Measurements from ENCODE around the gene NAV2.

The NAV2 gene

DNA sequence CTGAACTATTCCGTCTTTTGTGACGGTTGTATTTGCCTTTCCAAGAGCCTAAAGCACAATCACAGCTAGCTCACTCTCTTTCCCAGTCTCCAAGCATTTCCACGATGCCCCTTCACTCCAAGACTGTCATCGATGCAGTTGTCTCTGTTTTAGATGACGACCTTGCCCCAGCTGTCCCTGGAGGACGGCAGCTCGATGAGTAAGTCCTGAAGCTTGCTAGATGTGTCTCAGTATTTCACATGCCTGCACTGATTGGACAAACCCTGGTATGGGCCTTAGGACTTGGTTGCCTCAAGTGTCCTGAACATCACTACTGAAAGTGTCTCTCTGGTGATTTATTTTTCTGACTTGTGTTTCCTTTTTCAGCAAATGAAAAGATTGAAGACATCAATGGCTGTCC, 129.9 kb downstream of the NAV2 start:
- in situ Hi-C loops (cut with MboI; ENCODE audit: low pct_unique_long_range_greater_than_20kb, low sequenced_read_pairs) = no loop called here

DNA sequence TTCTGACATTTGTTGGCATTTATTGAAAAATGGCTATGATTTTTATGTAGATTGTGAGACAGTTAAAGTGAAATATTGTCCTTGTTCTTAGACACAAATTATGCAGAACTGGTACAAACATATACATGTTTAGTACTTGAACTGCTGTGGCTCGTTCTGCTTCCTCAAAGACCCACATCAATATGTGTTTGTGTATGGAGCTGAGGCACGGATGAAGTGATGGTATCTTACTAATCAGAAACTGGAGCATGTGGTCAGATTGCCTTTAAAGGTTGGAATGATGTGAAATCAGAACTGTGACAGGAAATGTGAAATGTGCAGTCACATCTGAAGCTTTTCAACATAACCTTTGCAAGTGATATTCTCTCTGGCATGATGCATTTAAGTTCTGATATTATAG, 130.4 kb downstream of the NAV2 start:
- DNase-seq = no peak
- in situ Hi-C loops (cut with MboI; ENCODE audit: low pct_unique_long_range_greater_than_20kb, low sequenced_read_pairs) = no loop called here

More for the DNA sequence above, 129.9 kb downstream of the NAV2 start:
- DNase-seq = no peak

DNA sequence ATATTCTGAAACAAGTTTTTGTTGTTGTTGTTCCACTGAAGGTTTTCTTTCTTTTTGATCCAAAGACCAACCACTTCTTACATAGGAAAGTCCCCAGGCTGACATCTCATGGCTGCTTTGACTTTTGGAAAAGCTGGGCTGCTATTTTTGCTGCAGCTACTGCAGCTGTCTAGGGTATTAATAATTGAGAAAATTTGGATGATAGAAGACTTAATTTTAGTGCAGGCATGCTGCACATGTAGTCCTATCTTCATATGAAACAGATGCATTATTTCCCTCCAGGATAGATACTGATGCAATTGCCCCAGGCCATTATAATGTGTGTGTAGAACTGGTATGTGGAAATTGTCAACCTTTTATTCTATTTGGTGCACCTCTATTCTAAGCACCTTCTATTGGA, 131.4 kb downstream of the NAV2 start:
- DNase-seq = no peak
- in situ Hi-C loops (cut with MboI; ENCODE audit: low pct_unique_long_range_greater_than_20kb, low sequenced_read_pairs) = no loop called here

DNA sequence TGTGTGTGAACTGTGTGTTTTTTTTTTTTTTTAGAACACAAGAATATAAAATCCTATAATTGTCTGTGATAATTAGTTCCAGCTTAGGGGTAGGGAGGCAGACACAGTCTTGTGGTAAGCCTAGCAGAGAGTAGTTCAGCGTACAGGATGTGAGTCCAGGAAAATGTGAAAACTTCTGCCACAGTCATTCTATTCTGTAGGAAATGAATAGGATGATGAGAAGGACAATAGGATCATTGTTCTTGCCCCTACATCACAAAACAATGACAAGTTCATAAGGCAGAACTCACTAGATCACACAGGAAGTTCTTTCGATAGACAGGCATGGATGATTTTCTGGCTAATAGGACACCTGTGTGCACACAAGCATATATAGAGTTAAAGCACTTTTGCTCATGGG, 132.2 kb downstream of the NAV2 start:
- DNase-seq = no peak
- in situ Hi-C loops (cut with MboI; ENCODE audit: low pct_unique_long_range_greater_than_20kb, low sequenced_read_pairs) = no loop called here

DNA sequence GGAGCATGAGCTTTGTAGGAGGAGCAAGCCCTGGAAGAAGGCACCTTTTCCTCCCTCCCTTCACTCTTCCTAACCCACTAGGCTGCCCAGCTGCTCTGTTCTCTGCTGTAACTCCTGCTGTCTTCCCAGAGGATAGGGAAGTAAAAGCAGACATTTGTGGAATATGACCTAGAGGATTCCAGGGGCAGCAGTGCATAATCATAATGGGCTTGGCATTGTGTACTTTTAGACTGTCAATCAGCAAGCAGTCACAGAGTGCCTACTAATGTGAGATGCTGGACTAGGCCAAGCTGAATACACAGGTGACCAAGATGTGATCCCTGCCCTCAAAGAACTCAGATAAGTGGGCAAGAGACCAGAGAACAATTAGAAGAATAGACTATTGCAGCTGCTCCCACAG, 133.0 kb downstream of the NAV2 start:
- DNase-seq = no peak
- in situ Hi-C loops (cut with MboI; ENCODE audit: low pct_unique_long_range_greater_than_20kb, low sequenced_read_pairs) = no loop called here

DNA sequence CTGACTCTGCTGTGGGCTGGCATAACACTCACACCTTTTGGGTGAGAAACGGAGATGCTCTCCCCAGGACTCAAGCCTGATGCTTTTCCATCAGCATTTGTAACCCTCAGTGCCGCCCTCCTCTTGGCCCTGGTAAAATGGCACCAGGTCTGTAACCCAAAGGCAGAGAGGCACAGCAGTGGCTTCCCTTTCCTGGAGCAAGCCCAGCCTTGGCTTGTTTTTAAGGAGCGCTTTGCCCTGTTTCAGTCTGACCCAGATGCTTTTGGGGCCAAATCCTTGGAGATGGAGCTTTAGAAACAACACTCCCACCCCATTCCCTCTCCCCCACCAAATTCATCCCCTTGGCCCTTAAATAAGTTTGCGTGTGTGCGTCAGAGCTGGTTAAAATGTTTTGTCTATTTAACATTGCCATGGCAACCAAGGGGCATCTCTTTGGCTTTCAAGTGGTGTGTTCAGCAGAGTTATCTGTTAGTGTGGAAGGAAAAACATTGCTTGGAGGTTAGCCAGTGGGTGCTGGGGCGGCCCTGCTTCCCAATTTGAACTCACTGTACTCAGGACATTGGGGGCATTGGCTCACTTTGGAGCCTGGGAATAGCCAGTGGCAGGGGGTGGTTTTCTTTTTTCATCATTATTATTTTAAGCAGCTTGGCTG, 134.1 kb downstream of the NAV2 start:
- no peak for DNase-seq
- in situ Hi-C loops (cut with MboI; ENCODE audit: low pct_unique_long_range_greater_than_20kb, low sequenced_read_pairs) = no loop called here

DNA sequence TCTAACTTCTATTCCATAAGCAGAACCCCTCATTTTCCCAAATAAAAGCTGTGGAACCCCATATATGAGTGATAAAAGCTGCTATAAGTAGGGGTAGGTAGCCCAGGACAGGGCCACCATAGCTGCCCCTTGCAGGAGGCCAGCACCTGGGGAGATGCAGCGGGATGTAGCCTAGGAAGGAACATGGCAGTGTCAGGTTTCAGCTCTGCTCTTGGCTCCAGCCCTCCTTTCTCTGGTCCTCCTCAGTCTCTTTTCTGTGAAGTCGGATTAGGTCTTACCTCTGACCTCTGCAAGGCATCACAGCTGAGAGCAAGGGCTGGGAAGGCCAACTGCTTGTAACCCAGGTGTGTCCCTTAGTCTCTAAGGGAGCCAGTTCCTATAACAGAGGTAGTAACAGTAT, 135.6 kb downstream of the NAV2 start:
- DNase-seq = no peak
- in situ Hi-C loops (cut with MboI; ENCODE audit: low pct_unique_long_range_greater_than_20kb, low sequenced_read_pairs) = no loop called here

DNA sequence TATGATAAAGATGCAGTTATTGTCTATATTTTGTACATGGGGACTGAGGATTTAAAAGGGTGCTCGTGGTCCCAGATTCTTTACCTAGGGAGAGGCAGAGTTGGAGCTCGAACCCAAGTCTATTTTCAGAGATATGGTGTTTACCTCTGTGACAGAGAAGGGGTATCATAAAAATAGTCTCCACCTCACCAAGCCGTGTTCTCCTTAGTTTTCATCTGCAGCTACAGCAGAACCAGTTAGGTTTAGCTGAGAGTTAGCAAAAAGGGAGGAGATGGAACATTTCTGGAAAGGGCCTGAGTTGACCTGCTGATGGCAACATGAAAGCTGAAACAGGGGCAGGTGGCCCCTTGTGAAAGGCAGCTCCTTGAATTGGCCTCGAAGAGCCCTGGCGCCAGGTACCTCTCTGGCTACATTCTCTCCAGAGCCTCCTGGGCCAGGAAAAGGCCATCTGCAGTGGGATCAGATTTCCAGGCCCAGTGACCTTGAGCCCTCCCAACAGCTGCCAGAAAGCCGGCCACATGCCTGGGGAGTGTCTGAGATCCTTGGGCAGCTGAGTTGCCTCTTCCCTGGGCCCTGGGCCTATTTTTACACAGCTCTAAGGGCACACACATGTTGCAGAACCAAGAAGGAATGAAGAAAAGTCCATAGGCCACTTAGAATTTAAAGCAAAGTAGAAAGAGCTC, 136.6 kb downstream of the NAV2 start:
- no peak for DNase-seq
- in situ Hi-C loops (cut with MboI; ENCODE audit: low pct_unique_long_range_greater_than_20kb, low sequenced_read_pairs) = no loop called here

DNA sequence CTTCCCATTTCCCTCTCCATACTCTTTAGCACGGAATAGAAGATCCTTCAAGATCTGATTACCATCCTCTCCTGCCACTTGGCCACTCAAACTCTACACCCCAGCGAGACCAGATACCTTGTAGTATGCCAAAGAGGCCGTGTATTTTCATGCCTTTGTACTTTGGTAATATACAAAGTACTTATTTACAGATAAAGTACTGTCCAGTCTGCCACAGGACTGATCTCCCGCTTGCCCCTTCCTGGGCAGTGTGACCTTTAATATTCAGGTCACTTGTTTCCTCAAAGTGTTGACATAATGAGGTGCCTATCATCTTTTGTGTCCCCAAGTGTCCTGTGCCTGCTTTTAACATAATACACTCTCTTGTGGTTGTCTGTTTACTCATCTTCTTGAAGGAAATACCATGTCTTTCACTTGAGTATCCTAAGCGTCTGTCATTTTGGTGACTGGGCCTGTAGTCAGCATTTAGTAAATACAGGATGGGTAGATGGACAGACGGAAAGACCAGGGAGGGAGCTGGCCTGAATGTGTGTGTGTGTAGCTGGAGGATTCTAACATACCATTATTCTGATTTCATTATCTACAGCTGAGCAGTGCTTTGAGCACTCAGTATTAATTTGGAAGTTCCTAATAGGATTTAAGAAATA, 137.4 kb downstream of the NAV2 start:
- no peak for DNase-seq
- in situ Hi-C loops (cut with MboI; ENCODE audit: low pct_unique_long_range_greater_than_20kb, low sequenced_read_pairs) = no loop called here

DNA sequence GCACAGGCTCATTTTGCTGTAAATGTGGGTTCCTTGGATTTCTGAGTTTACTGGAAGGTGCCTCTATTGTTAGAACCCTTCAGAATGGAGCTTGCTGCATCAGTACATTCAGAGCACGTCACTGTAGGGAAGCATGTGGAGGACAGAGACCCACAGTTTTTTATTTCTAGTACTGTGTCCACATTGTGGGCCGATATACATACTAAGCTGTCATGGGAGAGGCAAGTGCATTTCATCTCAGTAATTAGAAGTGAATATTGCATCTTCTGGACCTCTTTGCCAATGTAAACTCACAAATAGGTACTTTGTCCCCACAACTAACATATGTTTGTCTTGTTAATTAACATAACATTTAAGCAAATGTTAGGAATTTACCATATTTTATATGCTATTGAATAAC, 139.7 kb downstream of the NAV2 start:
- no peak for DNase-seq
- in situ Hi-C loops (cut with MboI; ENCODE audit: low pct_unique_long_range_greater_than_20kb, low sequenced_read_pairs) = no loop called here

DNA sequence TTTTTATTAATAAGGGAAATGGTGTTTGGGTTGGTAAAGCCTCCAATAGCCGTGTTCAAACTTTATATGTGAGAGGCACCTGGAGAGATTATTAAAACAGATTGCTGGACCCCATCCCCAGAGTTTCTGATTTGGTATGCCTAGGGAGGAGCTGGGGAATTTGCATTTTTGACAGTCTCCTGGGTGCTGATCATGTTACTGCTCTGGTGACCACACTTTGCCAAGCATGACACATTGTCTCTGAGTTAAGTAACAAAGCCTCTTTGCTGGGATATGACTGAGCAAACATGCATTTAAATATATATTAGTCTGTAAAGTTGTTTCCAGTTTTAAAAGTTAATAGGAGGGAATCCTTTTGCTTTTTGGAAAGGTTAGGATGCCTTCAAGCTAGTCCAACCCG, 140.4 kb downstream of the NAV2 start:
- in situ Hi-C loops (cut with MboI; ENCODE audit: low pct_unique_long_range_greater_than_20kb, low sequenced_read_pairs) = no loop called here
- no peak for DNase-seq

DNA sequence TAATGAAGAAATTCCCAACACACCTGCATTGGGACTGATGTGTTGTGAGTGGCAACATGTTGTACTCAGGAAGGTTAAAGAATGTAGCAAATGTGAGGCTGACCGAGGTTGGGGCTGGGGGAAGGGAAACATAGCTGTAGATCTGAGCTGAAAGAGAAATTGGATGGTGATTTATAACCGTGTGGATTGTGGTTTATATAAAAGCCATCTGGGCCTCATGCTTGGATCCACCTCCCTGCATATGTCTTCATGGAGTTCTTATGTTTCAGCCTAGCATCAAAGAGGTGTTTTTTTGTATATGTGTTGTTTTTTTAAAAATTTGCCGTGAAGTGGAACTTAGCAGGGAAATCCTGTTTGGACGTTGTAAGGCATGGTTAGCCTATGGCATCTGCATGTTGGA, 141.3 kb downstream of the NAV2 start:
- in situ Hi-C loops (cut with MboI; ENCODE audit: low pct_unique_long_range_greater_than_20kb, low sequenced_read_pairs) = no loop called here
- no peak for DNase-seq

DNA sequence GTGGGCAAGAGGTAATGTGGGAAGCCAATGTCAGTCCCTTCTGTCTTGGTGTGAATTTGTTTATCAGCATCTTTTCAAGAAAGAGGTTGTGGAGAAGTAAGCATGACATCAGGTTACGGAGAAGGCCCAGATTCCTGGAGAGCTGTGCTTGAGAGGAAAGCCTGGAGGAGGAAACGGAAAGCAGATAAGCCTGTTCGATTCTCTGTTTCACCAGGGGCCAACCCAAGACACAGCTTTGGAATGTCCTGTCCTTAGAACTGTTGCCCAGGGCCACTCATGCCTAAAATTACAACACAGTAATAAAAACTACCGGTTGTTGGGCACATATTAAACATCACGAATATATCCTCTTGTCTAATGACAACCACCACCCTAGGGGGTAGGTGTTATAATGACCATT, 148.5 kb downstream of the NAV2 start:
- in situ Hi-C loops (cut with MboI; ENCODE audit: low pct_unique_long_range_greater_than_20kb, low sequenced_read_pairs) = no loop called here
- no peak for DNase-seq

DNA sequence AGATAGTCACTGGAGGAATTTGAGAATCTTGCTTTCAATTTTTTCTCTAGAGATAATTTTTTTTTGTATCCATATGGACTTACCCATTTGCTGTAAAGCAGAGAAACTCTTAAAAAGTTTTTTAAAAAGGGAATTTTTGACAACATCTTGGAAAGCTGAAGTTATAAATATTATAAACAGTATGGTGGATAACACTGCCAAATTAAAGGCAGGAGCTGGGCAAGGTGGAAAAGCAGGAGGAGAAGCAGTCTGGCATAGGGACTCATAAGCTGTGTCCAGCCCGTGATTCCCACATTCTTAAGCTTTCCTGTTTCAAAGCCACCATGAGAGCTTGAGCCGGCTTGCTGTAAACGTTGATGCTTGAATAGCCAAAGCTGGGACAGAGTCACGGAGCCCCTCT, 149.5 kb downstream of the NAV2 start:
- in situ Hi-C loops (cut with MboI; ENCODE audit: low pct_unique_long_range_greater_than_20kb, low sequenced_read_pairs) = no loop called here
- DNase-seq = no peak

DNA sequence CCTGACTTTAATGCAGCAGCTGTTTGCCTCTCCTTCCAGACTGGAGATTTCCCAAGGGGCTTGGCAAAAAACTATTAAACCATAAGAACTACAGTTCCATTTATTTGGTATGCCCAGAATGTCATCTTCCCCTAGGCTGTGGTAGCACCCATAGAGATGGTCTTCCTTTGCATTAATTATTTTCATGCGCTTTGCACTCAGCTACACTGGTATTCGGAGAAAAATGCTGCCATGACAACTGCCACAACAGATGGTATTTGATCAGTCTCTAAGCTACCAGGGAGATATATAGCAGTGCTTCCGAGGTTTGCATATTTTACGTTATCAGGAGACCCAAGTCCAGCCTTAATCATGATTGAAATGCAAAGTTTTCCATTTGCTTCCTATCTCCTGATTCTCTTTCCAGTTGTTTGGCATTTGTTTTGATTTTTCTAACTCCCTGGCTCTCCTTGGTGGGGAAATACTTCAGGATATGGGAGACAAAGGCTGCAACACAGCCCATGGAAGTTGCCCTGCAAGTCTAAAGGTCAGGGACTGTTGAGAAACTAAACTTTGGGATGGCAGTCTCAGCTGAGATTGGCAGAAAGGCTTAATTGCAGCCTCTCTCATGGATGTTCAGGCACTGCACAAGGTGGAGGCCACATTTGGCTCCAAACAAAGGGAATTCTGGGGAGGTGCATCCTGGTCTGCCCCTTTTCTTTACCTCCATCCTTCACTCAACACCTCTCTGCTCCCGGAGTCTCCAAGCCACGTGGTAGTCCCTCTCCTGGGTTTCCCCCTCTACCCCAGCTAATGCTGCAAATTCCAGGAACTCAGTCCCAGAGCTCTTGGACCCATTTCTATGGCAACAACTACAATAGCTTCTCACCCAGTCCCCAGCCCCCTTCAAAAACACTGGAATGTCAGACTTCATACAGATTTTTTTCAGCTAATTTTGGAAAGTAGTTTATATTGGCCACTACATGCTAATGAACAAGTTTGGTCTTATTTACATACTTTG, 151.8 kb downstream of the NAV2 start:
- no peak for DNase-seq
- in situ Hi-C loops (cut with MboI; ENCODE audit: low pct_unique_long_range_greater_than_20kb, low sequenced_read_pairs) = no loop called here

DNA sequence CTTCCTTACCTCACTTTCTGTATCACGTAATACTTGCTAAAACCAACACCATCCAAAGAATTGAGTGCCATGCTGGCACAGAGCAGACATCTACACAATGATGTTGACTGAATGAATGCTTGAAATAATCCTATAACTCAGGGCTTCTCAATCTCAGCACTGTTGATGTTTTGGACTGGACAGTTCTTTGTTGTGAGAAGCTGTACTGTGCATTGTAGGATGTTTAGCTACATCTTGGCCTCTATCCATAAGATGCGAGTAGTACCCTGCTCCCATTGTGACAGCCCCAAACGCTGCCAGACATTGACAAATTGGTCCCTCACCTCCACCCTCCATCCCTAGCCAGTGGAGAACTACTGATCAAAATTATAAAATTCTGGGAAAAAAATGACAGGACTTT, 153.4 kb downstream of the NAV2 start:
- in situ Hi-C loops (cut with MboI; ENCODE audit: low pct_unique_long_range_greater_than_20kb, low sequenced_read_pairs) = no loop called here
- no peak for DNase-seq

DNA sequence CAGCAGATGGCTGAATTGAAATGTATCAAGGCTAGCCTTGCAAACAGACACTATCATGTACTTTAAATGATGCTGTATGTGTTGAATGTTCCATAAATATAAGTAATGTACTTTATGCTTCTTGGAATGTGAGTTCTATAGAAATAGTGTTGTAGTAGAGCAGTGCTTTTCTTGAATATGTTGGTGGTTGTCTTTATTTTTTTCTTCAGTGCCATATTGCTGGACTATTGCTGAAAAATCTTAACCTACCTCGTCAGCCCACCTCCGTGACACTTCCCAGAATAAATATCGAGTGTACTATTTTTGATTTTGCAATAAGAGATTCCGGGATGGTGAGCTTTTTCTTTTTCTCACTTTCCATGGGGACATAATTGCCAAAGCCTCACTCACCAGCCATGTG, 153.9 kb downstream of the NAV2 start:
- in situ Hi-C loops (cut with MboI; ENCODE audit: low pct_unique_long_range_greater_than_20kb, low sequenced_read_pairs) = no loop called here
- DNase-seq = no peak

DNA sequence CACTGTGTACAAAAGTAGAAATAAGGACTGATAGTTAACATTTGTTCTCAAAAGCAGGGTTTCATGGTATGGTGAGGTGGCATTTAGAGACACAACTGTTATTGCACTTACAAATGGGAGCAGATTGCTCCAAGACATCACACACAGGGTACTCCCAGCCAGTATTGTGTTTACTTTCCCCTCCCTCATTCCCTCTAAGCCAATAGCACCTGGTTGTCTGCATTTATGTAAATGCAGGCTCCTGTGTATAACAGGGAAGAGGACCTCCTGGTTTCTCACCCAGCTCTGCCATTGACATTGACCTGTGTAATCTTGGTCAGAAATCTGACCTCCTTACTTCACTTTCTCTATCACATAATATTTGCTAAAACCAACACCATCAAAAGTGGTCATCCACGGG, 154.4 kb downstream of the NAV2 start:
- DNase-seq = no peak
- in situ Hi-C loops (cut with MboI; ENCODE audit: low pct_unique_long_range_greater_than_20kb, low sequenced_read_pairs) = no loop called here

DNA sequence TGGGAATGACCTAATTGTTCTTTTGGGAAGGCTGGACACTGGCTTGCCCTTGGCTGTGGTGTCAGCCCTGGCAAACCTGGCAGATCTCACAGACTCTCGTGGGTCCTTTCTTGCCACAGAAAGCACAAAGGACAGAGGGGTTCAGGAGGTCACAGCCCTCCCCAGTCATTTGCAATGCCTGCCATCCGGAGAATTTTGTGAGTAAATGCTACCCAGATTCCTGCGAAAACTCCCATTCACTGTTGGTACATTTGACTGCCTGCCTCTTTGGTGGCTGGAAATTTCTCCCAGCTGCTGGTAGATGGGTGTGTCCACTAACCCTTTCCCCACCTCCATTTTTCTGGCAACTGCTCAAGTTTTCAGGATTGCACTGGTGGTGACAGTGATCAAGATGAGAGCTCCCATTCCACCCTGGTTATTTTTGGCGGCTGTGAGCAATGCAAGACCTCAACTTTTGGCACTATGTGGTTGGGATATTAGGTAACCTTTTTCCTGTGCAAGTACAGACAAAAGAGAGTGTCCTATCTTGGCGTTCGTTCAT, 155.7 kb downstream of the NAV2 start:
- no peak for DNase-seq
- in situ Hi-C loops (cut with MboI; ENCODE audit: low pct_unique_long_range_greater_than_20kb, low sequenced_read_pairs) = no loop called here

Data from KBM-7 (cell line).